ENCODE results near the gene BICRAL.

GRCh38 chr6:42864602-42865001, 82.8 kb downstream of the BICRAL start:
- TF ChIP-seq POLR2A (IDR thresholded peaks at IDR 0.05; ENCODE audit: low read depth, low read length) (no peak), TAF1 (IDR thresholded peaks at IDR 0.05; ENCODE audit: borderline replicate concordance, low read depth, low read length) (no peak)
